Activated CD8-positive, alpha-beta memory T cell treated with anti-CD3 and anti-CD28 coated beads, Interleukin-2, amount 50 U/mL, for 24 hours (primary cell): Measurements from ENCODE around the gene TRIM2.
"Not testable (repeated sequence)": the region's sequence is repeated elsewhere in the genome, so short reads cannot be mapped to it uniquely, and the experiment has no call there.

Source experiments
- DNase-seq: peaks from one replicate; pipeline ENCODE4 v3.0.0-alpha.2; 2020; ENCODE audit errors: extremely low read depth

The TRIM2 gene

DNA sequence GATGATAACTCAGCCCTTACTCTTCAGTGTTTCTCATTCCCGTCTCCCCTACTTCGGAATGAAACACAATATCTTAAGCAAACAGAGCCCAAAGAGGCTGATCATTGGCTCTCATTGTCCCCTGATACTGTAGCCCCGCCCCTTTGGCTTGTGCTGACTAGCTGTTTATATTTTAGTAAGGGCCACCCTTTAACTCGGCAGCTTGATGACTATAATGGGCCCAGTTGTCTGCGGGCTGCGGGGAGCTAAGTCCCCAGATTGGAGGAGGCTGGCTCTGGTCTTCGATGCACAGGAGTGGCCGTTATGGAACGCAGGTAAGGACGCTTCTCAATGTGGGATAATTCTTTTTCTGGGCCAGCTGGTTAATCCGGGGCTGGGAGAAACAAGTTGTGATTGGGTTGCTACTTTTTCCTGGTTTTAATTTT lies at the start of gene TRIM2:
TRIM2 (plus strand) TSS at position 197 of the 425 bp plus-strand sequence; CDS start at position 285, 88 bp downstream.
- no peak for DNase-seq

DNA sequence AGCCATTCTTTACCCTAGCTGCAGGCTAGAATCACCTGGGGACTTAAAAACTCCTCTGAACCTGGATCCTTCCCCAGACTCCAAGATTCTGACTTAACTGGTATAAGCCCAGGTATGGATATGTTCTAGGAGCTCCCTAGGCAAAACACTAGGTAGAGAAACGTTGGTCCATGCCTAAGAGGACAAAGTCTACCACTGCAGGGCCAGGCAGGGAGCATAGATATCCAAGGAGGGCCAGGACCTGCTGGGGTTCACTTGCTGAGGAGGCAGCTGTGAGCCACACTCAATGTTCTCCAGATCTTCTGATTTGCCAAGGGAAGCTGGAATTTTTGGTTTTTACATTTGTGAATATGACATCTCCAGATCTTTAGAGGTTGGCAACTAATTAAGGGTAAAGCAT lies 48.6 kb upstream of the TRIM2 start:
- DNase-seq: no peak

DNA sequence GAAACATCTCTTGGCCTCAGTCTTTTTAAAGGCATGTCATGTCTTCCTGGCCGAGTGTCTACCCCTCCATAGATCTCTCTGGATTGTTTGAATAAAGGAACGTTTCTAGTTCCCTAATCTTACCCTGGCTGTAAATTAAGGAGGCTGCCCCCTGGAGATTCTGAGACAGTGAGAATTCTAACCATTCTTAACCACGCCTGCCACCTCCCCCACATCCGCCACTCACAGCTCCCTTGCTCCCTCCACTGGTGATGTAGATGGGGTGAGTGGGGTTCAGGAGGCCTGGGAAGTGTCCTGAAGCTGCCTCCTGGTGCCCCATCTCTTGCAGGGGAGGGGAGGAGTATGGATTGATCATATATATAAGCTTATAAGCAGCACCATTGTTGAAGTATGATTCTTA lies 48.0 kb upstream of the TRIM2 start:
- DNase-seq: no peak

DNA sequence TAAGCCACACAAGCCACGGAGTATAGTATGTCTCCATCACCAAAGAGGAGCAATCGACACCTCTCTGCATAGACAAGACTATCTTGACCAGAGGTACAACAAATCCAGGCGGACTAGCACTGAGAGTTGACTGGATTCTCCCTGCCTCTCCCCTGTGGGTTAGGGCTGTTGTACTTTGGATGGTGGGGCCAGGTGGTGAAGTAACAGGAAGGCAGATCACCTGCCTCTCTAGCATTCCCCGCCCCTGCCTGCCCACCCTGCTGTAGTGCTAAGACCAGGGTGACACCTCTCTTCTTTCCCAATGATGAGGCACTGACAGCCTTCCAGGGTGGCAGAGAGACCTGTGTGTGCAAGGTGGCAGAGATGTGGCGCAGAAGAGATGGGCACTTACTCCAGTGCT lies 47.5 kb upstream of the TRIM2 start:
- DNase-seq: no peak

DNA sequence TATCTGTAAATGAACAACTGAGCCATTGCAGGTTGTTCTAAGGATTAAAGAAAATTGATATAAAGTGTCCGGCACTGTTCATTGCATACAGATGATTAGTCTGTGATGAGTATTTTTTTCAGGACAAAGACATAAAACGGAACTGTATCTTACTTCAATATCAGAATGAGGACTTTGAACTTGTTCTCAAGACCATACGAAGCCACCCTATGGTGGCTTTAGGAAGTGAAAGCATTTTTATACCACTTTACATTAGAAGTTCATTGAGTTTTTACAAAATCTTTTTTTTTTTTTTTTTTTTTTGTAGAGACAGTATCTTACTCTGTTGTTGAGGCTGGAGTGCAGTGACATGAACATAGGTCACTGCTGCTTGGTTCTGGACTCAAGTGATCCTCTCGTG lies 45.2 kb upstream of the TRIM2 start:
- no peak for DNase-seq

DNA sequence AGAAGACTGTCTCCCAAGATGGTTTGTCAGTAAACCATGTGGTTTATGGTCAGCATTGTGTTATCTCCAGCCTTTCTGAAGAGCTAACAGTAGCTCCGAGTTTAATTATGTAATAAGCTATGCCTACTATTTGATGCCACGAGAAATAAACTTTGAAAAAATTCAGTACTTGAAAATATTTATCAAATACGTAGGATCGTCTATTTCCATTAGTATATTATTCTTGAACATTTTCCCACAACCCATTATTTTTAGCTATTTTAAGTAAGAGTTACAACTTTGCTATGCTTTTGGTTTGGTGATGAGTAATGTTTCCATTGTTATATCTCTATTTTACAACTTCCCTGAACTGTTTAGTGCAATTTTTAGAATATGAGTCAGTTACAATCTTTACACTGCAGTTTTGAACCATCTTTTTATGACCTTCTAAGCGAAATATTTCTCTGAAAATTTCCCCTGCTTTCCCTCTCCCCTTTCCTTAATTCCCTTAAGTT lies 44.5 kb upstream of the TRIM2 start:
- DNase-seq: no peak

DNA sequence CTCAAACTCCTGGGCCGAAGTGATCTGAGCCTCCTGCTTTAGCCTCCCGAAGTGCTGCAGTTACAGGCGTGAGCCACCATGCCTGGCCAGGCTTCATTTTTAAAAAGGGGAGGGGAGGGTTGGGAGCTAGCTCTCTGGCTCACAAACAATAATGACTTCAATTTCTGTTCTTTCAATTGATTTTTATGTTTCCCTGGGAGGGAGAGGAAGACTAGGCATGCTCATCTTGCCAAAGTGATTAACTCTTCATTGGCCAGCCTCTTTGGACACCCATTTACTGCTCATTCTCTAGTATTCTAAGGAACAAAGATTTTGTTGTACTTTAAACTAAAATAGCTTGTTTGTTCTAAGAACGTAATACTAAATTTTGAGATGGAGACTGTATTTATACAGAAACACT lies 43.4 kb upstream of the TRIM2 start:
- no peak for DNase-seq

DNA sequence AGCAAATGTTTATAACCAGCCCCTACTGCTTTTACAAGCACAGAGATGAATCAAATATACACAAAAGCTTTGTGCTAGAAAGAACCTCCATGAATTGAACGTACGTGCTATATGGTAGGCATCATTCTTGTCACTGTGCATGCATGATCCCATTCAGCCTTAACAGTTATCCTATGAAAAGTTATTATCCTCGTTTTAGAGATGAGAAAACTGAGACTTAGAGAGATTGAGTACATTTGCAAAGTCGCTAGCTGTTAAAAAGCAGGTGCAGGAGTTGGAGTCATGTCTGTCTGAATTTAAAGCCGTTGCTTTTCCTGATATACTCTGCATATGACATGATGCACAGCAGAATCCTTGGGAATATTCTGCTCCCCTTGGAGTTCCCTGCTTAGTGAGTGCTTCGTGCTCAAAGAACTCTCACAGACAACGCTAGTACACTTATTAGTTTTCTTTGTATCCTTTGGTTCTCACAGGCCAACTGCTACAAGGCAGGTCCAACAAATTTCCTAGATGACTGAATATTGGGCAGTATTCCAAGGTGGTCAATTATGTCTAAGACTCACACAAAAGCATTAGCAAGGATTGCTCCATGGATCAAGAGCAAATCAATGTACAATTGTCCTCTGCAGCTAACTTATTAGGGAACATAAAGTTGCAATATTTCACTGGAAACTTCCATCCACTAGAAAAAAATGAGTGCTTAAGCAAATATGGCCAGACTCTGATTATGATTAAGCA lies 42.8 kb upstream of the TRIM2 start:
- no peak for DNase-seq

DNA sequence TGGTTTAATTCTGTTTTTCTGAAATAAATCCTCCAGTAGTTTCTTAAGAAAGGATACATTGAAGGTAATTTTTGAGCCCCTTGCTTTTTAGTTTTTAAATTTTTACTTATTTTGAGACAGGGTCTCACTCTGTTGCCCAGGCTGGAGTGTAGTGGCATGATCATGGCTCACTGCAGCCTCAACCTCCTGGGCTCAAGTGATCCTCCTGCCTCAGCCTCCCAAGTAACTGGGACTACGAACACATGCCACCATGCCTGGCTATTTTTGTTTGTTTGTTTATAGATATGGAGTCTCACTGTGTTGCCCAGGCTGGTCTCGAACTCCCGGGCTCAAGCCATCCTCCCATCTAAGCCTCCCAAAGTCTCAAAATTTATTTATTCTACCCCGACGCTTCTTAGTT lies 39.0 kb upstream of the TRIM2 start:
- DNase-seq: not testable (repeated sequence)

DNA sequence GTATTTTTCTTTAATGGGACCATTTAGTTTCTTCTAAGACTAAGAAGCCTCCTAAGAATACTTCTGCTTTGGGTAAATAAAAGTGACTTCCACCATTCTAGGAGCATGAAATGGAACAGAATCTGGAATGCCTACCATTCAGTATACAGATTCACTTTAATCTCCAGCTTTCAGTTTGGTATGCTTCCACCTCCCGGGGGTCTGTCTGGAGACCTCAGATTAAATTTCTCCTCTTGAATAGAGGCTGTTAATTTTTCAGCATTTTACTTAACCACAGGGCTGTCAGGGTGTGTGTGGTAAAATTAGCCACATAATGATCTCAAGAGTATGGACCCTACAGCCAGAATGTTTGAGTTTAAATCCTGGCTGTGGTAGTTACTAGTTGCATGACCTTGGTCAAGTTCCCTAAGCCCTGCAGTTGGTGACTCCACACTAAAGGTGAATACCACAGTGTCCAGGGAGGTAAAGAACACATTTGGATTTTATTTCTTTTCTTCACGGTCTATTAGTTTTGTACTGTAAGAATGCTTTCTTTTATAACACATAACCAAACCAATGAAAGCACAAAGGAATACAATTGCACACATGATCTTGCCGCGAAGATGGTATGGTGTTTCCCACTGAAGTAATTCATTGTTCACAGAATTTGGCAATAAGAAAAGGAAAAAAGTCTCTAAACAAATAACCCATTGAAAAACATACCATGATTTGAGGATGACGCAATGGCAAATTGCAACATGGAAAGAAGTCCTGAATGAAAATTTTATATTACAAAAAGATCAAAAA lies 37.3 kb upstream of the TRIM2 start:
- no peak for DNase-seq

DNA sequence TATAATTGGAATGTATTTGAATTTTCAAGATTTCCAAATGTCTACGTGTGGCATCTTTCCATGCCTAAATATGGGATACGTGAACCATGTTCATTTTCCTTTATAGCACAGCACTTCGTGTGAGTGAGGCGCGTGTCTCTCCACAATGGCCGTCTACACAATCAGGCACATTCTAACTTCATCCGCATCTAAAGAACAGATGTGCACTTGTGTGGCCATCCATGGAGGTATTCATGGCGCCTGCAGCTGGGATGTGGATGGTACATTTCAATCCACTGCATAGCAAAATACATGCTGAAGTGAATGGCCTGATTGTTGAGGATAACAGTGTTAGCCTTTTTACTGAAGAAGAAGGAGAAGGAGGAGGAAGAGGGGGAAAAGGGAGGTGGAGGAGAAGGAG lies 34.5 kb upstream of the TRIM2 start:
- DNase-seq: no peak

DNA sequence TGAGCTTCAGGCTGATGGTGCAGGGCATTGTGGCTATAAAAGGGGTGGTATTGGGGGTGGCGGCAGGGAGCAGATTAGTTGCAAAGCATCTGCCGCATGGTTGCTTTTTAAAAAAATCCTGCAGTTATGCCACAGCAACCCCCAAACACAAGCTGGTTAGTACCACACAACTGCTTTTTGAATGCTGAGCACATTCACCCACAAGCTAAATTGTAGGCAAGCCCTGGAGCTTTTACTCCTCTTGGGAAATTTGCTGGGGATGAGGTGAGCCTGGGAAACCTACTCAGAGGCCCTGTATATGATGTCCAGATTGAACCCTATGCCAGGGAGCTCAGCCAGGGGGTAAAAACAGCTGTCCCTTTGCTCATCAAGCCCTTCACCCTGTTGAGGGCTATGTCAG lies 33.8 kb upstream of the TRIM2 start:
- DNase-seq: no peak

DNA sequence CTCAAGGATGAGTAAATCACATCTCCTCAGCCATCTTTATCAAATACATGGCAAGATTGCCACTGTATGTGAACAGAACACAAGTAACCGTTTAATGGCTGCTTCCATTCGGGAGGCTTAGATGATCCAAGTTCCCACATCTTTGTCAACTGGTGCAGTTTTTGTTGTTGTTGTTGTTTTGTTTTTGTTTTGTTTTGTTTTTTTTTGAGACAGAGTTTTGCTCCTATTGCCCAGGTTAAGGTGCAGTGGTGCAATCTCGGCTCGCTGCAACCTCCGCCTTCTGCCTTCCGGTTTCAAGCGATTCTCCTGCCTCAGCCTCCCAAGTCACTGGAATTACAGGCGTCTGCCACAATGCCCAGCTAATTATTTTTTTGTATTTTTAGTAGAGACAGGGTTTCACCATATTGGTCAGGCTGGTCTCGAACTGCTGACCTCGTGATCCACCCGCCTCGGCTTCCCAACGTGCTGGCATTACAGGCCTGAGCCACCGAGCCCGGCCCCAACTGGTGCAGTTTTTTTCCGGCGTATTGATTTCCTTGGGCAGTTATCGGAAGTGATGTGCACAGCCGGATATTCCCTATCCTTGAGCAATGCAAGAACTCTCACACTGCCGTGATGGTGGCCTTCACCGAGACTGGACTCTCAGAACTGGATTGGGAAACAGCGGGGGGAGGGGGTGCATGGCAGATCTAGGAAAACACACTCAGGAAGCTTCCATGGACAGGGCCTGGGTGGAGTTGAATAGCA lies 29.2 kb upstream of the TRIM2 start:
- no peak for DNase-seq

DNA sequence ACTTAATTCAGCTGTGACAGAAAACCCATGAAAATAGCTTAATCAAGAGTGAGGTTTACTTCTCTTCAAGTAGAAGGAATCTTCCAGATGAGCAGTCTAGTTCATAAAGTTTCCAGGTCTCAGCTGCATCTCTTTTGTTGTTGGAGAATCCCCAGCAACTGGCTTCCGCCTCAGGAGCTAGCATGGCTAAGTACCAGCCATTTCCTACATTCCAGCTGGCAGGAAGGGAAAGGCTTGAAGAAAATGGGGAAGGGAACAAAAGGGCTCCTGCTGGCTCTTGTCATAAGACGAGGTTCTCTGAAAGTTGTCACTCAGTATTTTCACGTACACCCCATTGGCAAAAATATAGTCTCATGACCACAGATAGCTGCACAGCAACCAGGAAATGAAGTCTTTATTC lies 27.3 kb upstream of the TRIM2 start:
- DNase-seq: no peak

DNA sequence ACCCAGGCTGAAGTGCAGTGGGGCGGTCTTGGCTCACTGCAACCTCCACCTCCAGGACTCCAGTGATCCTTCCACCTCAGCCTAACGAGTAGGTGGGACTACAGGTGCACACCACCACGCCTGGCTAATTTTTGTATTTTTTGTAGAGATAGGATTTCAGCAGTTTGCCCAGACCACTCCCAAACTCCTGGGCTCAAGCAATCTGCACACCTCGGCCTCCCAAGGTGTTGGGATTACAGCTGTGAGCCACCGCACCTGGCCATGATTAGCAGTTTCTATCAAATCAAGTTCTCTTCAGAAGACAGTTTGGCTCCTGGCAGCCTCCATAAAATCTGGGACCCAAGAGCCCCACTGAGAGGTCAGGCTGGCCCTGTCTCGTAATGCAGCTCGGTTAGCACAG lies 26.4 kb upstream of the TRIM2 start:
- no peak for DNase-seq

DNA sequence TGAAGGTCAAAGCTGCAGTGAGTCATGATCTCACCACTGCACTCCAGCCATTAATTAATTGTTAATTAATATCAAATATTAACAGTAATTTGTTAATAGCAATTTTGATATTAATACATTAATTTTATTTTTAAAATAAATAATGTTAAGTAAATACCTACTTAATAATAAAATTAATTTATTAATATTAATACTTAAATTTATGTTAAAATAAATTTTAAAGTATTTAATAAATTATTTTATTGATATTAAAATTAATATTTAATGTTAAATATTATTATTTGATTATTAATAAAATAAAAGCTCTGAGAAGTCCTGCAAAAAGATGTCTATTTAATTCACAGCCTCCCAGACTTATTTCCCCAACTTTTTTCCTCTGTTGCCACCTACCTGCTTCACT lies 25.1 kb upstream of the TRIM2 start:
- no peak for DNase-seq

DNA sequence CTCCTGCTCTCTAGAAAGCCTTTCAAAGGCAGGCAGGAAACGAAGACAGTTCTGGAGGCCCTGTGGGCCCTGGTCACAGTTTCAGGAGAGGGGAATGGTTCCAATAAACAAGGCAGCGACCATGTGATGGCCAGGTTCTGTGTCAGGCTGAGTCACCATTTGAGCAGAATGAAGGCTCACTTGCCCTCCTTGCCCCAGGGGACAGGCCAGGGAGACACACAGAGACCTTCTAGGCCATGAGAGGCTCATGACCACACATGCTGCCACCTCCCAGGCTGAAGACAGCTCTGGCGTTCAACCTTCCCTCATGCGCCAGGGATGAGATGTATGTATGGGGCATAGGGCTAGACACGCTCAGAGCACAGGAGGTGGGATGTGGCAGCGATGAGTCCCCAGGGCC lies 22.9 kb upstream of the TRIM2 start:
- no peak for DNase-seq

DNA sequence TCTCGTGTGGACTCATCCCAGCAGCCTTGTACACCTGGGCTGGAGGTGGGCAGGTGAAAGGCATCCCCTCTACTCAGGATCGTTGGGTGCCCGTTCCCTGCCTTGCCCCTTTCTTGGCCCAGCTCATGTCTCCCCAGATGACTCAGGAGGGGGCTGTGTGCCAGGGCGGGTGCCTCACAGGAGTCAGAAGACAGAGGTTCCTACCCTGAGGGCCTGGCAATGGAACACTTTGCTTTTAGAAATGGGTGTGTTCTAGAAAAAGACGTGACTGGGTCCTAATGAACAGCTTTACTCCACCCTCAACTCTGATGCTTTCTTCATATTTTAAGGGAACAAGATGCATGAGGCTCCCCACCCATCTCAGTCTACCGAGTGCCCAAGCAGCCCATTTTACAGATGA lies 22.5 kb upstream of the TRIM2 start:
- DNase-seq: no peak

DNA sequence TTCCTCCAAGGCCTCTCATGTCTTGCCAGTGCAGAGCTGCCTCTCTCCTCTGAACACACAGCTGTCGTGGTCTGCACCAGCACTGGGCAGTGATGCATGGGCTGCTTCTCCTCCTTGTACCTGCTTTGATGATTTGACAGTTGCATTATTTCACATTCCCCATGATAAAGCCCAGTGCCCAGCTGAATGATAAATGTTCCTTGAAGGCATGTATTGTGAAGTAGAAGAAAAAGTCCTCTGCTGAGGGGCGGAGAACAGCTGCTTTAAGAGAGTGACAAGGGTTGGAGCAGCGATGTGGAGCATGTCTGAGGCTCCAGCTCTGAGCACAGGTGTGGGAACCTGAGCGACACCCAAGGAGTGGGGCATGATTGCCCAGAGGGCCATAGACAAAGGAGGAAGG lies 21.1 kb upstream of the TRIM2 start:
- no peak for DNase-seq

DNA sequence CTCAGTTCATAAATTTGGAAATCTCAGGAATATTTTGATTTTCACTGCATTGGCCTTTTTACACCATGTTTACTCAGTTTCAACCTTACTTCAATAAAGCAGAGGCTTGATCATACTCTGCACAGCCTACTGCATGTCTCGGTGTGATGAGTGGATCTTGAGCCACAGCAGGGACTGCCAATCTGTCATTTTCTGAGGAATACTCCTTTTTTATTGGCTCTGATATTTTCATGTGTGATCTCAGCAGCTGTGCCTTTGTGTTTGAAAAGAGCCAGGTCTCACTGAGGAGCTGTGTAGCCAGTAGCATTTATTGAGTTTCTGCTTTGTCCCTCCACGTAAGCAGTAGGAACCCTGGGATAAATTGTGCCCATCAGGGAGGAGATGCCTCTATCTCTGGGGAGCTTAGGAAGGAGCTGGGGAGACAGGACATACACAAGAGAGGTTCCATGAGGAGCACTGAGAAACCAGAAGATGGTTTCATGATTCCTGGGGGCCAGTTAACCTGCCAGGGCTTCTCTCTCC lies 18.9 kb upstream of the TRIM2 start:
- DNase-seq: no peak

DNA sequence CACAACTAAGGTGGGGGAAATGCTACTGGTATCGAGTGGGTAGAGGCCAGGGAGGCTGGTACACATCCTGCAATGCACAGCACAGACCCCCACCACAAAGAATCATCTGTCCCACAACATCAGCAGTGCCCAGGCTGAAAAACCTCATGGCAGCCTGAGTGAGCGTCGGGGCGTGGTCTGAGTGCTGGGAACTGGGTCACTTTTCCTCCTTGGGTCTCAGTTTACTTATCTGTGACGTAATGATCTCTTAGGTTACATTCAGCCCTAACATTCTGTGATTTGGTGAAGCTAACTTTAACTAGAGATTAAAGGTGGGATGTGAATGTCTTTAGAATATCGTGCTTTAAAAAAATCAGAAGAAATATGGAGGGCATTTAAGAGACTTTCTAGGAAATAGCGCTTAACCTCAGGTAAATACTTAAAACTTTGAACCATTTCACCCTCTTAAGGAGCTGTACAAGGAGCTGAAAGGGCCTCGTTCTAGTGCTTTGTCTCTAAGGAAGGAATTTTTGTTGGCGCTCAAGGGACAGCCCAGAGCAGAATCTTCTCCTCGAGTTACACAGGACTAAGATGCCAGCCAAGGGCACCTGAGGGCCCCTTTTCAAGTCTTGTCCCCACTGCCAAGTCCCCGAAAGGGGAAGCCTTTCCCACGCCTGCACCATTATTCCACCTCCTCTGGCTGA lies 18.1 kb upstream of the TRIM2 start:
- DNase-seq: no peak
